Osteocyte (in vitro differentiated cells): ENCODE measurements around the gene CDH4. TPM values are rescaled to one million over a fixed set of nuclear protein-coding genes. Genes with fewer than 3 reads are reported as not detected.

Experiments
- DNase-seq: peaks from one replicate; pipeline ENCODE4 v3.0.0; 2021; ENCODE audit warnings: mixed read lengths; ENCODE audit not compliant: unreplicated experiment; ENCODE audit errors: extremely low spot score
- H3K27ac Mint-ChIP-seq: one replicate; pipeline ENCODE4 v1.8.0; 2021; ENCODE audit warnings: mild to moderate bottlenecking, mixed read lengths; ENCODE audit not compliant: unreplicated experiment
- H3K27me3 Mint-ChIP-seq: one replicate; pipeline ENCODE4 v1.8.0; 2021; ENCODE audit warnings: mixed read lengths; ENCODE audit not compliant: unreplicated experiment
- H3K36me3 Mint-ChIP-seq: one replicate; pipeline ENCODE4 v1.8.0; 2021; ENCODE audit warnings: mixed read lengths; ENCODE audit not compliant: unreplicated experiment
- H3K4me1 Mint-ChIP-seq: one replicate; pipeline ENCODE4 v1.8.0; 2021; ENCODE audit warnings: mixed read lengths; ENCODE audit not compliant: unreplicated experiment
- H3K4me3 Mint-ChIP-seq: one replicate; pipeline ENCODE4 v1.8.0; 2021; ENCODE audit warnings: mild to moderate bottlenecking, moderate library complexity, mixed read lengths; ENCODE audit not compliant: unreplicated experiment
- H3K9me3 Mint-ChIP-seq: one replicate; pipeline ENCODE4 v1.8.0; 2021; ENCODE audit warnings: mixed read lengths; ENCODE audit not compliant: unreplicated experiment
- CTCF ChIP-seq: fragments of 200-600 bp; sonication (generic); IDR thresholded peaks from 2 replicates; pipeline ENCODE4 v1.5.0; 2021; ENCODE audit warnings: antibody characterized with exemption, mild to moderate bottlenecking, moderate library complexity
- total RNA-seq: library from RNA; stranded (reverse); gene quantifications from 2 replicates; pipeline ENCODE4 v1.2.1, GENCODE V29; 2021

The CDH4 gene
- total RNA-seq, 1 donor from 2014 or later, result 1.3 TPM

GRCh38 chr20:61976263-61976643 lies 724.2 kb downstream of the CDH4 start:
- peaks cover 31% of the 10 kb centered on the region for H3K36me3 Mint-ChIP-seq

DNA sequence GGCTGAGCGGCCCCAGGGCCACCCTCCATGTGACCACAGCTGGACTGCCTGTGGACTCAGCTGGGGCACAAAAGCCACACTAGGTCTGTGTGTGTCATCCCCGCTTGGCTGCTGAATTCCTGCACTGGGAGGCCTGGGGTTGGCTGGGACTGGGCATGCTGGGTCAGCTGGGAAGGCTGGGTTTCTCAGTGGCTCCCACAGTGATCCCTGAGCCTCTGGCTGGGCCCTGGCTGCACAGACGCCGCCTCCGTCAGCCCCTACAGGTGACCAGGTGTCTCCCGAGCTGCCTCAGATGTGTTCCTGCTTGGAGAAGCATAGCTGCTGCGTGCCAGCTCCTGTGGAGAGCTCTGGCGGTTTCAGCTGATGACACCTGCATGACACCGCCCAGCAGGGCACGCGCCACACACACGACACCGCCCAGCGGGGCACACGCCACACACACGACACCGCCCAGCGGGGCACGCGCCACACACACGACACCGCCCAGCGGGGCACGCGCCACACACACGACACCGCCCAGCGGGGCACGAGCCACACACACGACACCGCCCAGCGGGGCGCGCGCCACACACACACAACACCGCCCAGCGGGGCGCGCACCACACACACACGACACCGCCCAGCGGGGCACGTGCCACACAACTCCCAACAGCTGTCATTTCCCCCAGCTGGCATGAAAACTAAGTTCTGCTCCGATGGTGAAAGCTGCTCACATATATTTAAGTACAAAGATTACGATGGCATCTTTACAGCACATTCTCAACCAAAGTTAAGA lies 724.8 kb downstream of the CDH4 start:
- Mint-ChIP-seq H3K27me3 (no peaks in the 10 kb centered on the region), H3K9me3 (no peaks in the 10 kb centered on the region), H3K36me3 (peaks cover 33% of the 10 kb centered on the region), H3K27ac (no peak overlapping the region), H3K4me3 (no peak overlapping the region), H3K4me1 (peaks cover 7% of the 10 kb centered on the region)
- no peak for DNase-seq
- no peak for TF ChIP-seq CTCF

More at GRCh38 chr20:61976263-61976643, 724.2 kb downstream of the CDH4 start:
- peaks cover 5% of the 10 kb centered on the region for H3K4me1 Mint-ChIP-seq
- no peaks in the 10 kb centered on the region for H3K9me3 Mint-ChIP-seq
- TF ChIP-seq CTCF, result no peak
- no peaks in the 10 kb centered on the region for H3K27me3 Mint-ChIP-seq
- DNase-seq, result no peak
- no peak overlapping the region for H3K4me3 Mint-ChIP-seq
- H3K27ac Mint-ChIP-seq, result no peak overlapping the region

DNA sequence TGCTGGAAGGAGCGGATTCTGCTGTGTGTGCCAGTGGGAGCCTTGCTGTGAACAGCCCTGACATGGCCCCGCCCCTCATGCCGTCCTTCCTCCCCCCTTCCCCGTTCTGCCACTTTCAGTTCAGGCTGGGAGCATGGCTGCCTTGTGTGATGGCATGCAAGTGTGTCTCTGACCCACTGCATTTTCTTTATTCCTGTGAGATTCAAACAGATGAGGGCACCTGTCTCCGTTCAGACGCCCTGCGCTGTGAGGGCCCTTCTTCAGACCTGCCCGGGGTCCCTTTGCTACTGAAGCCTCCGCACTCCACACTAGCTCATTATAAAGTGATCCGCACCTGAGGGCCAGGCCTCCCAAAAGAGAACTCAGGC lies 725.3 kb downstream of the CDH4 start:
- TF ChIP-seq CTCF, result no peak
- no peak for DNase-seq
- no peak overlapping the region for H3K27ac Mint-ChIP-seq

GRCh38 chr20:61978491-61978890 lies 726.4 kb downstream of the CDH4 start:
- H3K36me3 Mint-ChIP-seq, result peaks cover 19% of the 10 kb centered on the region
- TF ChIP-seq CTCF, result no peak
- no peak for DNase-seq
- no peaks in the 10 kb centered on the region for H3K27me3 Mint-ChIP-seq
- no peak overlapping the region for H3K27ac Mint-ChIP-seq
- H3K4me3 Mint-ChIP-seq, result no peak overlapping the region
- H3K9me3 Mint-ChIP-seq, result no peaks in the 10 kb centered on the region
- peaks cover 7% of the 10 kb centered on the region for H3K4me1 Mint-ChIP-seq

More for the DNA sequence above, 725.3 kb downstream of the CDH4 start:
- H3K4me1 Mint-ChIP-seq, result peaks cover 7% of the 10 kb centered on the region
- no peak overlapping the region for H3K4me3 Mint-ChIP-seq
- peaks cover 29% of the 10 kb centered on the region for H3K36me3 Mint-ChIP-seq
- no peaks in the 10 kb centered on the region for H3K27me3 Mint-ChIP-seq
- H3K9me3 Mint-ChIP-seq, result no peaks in the 10 kb centered on the region

DNA sequence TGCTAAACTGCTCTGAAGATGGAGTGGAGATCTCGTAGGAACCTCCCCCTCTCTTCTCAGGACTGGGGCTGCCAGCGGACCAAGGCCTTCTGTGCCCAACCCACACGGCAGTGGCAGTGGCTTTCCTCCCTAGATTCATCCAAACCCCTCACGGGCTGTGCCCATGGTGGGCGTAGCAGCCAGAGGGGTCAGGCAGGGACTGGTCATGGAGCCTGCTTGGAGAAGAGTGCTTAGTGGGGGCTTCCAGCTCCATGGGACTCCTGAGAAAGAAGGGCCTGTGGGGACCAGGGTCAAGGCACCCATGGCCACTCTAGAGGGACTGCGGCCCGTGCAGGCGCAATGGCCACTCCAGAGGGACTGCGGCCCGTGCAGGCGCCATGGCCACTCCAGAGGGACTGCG lies 727.0 kb downstream of the CDH4 start:
- H3K36me3 Mint-ChIP-seq, result peaks cover 21% of the 10 kb centered on the region
- TF ChIP-seq CTCF, result no peak

More for the DNA sequence above, 727.0 kb downstream of the CDH4 start:
- no peak overlapping the region for H3K4me3 Mint-ChIP-seq
- no peak overlapping the region for H3K27ac Mint-ChIP-seq
- H3K9me3 Mint-ChIP-seq, result no peaks in the 10 kb centered on the region
- H3K4me1 Mint-ChIP-seq, result peaks cover 7% of the 10 kb centered on the region
- no peak for DNase-seq
- no peaks in the 10 kb centered on the region for H3K27me3 Mint-ChIP-seq
